HepG2 (cell line): ENCODE measurements around the gene PARP14. TPM values are rescaled to one million over a fixed set of nuclear protein-coding genes. Genes with fewer than 3 reads are reported as not detected.

Experiments used
- ATAC-seq: fragments of 200-7000 bp; cut with Tn5 transposase; 3 replicates; pipeline ENCODE4 v1.9.1; 2020; ENCODE audit warnings: mild to moderate bottlenecking, moderate library complexity
- BruUV-seq: library from RNA; stranded (reverse); fragments of 400-500 nt; replicated peaks from 2 replicates; lab custom pipeline; 2021; lab: Mats Ljungman, UMichigan
- CTCF ChIA-PET: fragments of 300-600 bp; formaldehyde crosslinking; extraction: SDS; loops from one replicate; lab custom pipeline; 2021; ENCODE audit warnings: low total read pairs, inconsistent platforms, low intra/inter-chr PET ratio; lab: Yijun Ruan, JAX
- POLR2A ChIA-PET: fragments of 350-600 bp; sonication (Branson Sonifier 250); formaldehyde crosslinking; loops from one replicate; lab custom pipeline; 2020; ENCODE audit warnings: antibody characterized with exemption, inconsistent platforms; lab: Yijun Ruan, JAX
- DNase-seq: peaks from one replicate; pipeline ENCODE4 v3.0.0-alpha.2; 2015; ENCODE audit warnings: low spot score
- FAIRE-seq: peaks from 3 replicates; lab custom pipeline; 2011; peaks lifted over from hg19 to GRCh38; lab: Jason Lieb, UNC
- H2AFZ ChIP-seq: one replicate; pipeline ENCODE4 v1.6.1; 2011; ENCODE audit warnings: low read length, inconsistent platforms
- H3K27ac ChIP-seq: fragments of 300-600 bp; 3 replicates; pipeline ENCODE4 v1.8.0; 2011; ENCODE audit warnings: mixed run types, mild to moderate bottlenecking, mixed read lengths, low read length, inconsistent platforms; ENCODE audit not compliant: insufficient read depth; ENCODE audit errors: extremely low read length
- H3K27me3 ChIP-seq, 2 experiments: fragments of 200-600 bp in 1 of 2; 2 replicates in 1 of 2; 3 replicates in 1 of 2; pipeline versions ENCODE4 v1.6.0 to v1.8.0; 2011; ENCODE audit warnings: low read length in 2 of 2, mild to moderate bottlenecking in 2 of 2, moderate library complexity in 2 of 2, inconsistent platforms in 1 of 2; ENCODE audit not compliant: insufficient read depth in 2 of 2, control insufficient read depth in 1 of 2
- H3K36me3 ChIP-seq, 2 experiments: fragments of 200-600 bp in 1 of 2; replicated peaks in 1 of 2; 2 replicates in 1 of 2; 3 replicates in 1 of 2; pipeline versions ENCODE4 v1.5.1 to v1.8.0; 2011; ENCODE audit warnings: low read length in 2 of 2, inconsistent platforms in 1 of 2; ENCODE audit not compliant: insufficient read depth in 2 of 2, control insufficient read depth in 1 of 2
- H3K4me1 ChIP-seq: 2 replicates; pipeline ENCODE4 v1.5.1; 2012; ENCODE audit warnings: low read length, inconsistent platforms; ENCODE audit not compliant: insufficient read depth
- H3K4me2 ChIP-seq: 2 replicates; pipeline ENCODE4 v1.6.0; 2011; ENCODE audit warnings: low read depth, low read length, inconsistent platforms
- H3K4me3 ChIP-seq, 3 experiments: fragments of 200-600 bp in 1 of 3; sonication (generic), shearing (Covaris generic) in 1 of 3; replicated peaks in 1 of 3; 2 replicates each; pipeline ENCODE4 v1.5.1; 2011 to 2016; ENCODE audit warnings: low read length in 3 of 3, inconsistent platforms in 2 of 3, low read depth in 2 of 3, mild to moderate bottlenecking in 2 of 3, control low read depth in 1 of 3, mixed read lengths in 1 of 3; ENCODE audit not compliant: insufficient read depth in 1 of 3
- H3K79me2 ChIP-seq: one replicate; pipeline ENCODE4 v1.6.1; 2011; ENCODE audit warnings: low read length, inconsistent platforms; ENCODE audit not compliant: insufficient read depth
- H3K9ac ChIP-seq: 2 replicates; pipeline ENCODE4 v1.6.0; 2011; ENCODE audit warnings: mild to moderate bottlenecking, low read depth, low read length, inconsistent platforms; ENCODE audit not compliant: insufficient read depth
- H3K9me3 ChIP-seq: 2 replicates; pipeline ENCODE4 v1.5.1; 2012; ENCODE audit warnings: mild to moderate bottlenecking, low read length
- H4K20me1 ChIP-seq: 2 replicates; pipeline ENCODE4 v1.6.0; 2011; ENCODE audit warnings: inconsistent platforms, mild to moderate bottlenecking, low read length, moderate library complexity; ENCODE audit not compliant: insufficient read depth
- CREB1 ChIP-seq, 2 experiments: fragments of 450-650 bp in 1 of 2; IDR thresholded peaks; 2 replicates each; pipeline ENCODE4 v1.6.1; 2016 to 2017; ENCODE audit warnings: control low read depth in 1 of 2, mild to moderate bottlenecking in 1 of 2, missing compliant biosample characterization in 1 of 2, missing genetic modification characterization in 1 of 2
- HOXA9 ChIP-seq: sonication (generic); formaldehyde crosslinking; IDR thresholded peaks from 2 replicates; pipeline ENCODE4 v1.8.1; 2022; ENCODE audit warnings: missing genetic modification reagents, mild to moderate bottlenecking, moderate library complexity, borderline replicate concordance
- NR2F2 ChIP-seq: IDR thresholded peaks from 2 replicates; pipeline ENCODE4 v1.6.1; 2012; ENCODE audit warnings: low read depth, inconsistent platforms, borderline replicate concordance
- ZNF816 ChIP-seq: sonication (generic); formaldehyde crosslinking; IDR thresholded peaks from 2 replicates; pipeline ENCODE4 v1.8.0; 2022; ENCODE audit warnings: missing genetic modification reagents, mild to moderate bottlenecking, borderline replicate concordance
- WGBS: methylation state at CpG from one replicate; pipeline ENCODE4 v1.1.6; 2017; ENCODE audit warnings: low lambda C conversion rate; 5-methylcytosine and 5-hydroxymethylcytosine counted together
- in situ Hi-C: cut with HindIII; loops from 2 replicates; pipeline ENCODE4 v1.10.0; 2017; ENCODE audit warnings: low pct_unique_long_range_greater_than_20kb; ENCODE audit not compliant: extremely low pct_ligation_motif_present
- intact Hi-C: fragments of 100-400 bp; cut with micrococcal nuclease; formaldehyde crosslinking; loops from one replicate; pipeline ENCODE4 v1.10.0; 2022; ENCODE audit not compliant: unreplicated experiment
- polyA plus RNA-seq, 8 experiments: library from polyadenylated mRNA; depleted of rRNA in 3 of 8; stranded (reverse) in 7 of 8; unstranded in 1 of 8; fragments of >200 nt; fragmentation: Illumina TruSeq in 4 of 8; extraction: Trizol in 4 of 8; gene quantifications; 2 replicates each; pipeline versions ENCODE4 v1.2.1 to v1.2.3, GENCODE V29; 2011 to 2016; ENCODE audit warnings: low read depth in 4 of 8, missing spikeins in 1 of 8, mixed read lengths in 1 of 8; ENCODE audit not compliant: insufficient read depth in 1 of 8
- total RNA-seq, 5 experiments: library from RNA; depleted of rRNA; stranded (reverse); fragments of >200 nt; fragmentation: Illumina TruSeq; extraction: Trizol; gene quantifications; 2 replicates each; pipeline ENCODE4 v1.2.3, GENCODE V29; 2016; ENCODE audit warnings: low read depth in 1 of 5
- TF ChIP-seq, protein P1 (sequence below): sonication (generic); formaldehyde crosslinking; IDR thresholded peaks from 2 replicates; pipeline ENCODE4 v1.4.0; 2020; ENCODE audit warnings: low read depth, missing genetic modification reagents
- TF ChIP-seq, protein P2 (sequence below): IDR thresholded peaks from 2 replicates; pipeline ENCODE4 v1.6.1; 2016; ENCODE audit warnings: missing compliant biosample characterization, missing genetic modification reagents, borderline replicate concordance
- TF ChIP-seq, protein P3 (sequence below), 2 experiments: sonication (generic) in 1 of 2; formaldehyde crosslinking in 1 of 2; IDR thresholded peaks; 2 replicates each; pipeline versions ENCODE4 v1.5.1 to v1.6.1; 2011 to 2020; ENCODE audit warnings: borderline replicate concordance in 1 of 2, low read depth in 1 of 2, low read length in 1 of 2, mild to moderate bottlenecking in 1 of 2, missing genetic modification reagents in 1 of 2, moderate library complexity in 1 of 2
- TF ChIP-seq, protein P4 (sequence below): sonication (generic); formaldehyde crosslinking; IDR thresholded peaks from 2 replicates; pipeline ENCODE4 v1.8.1; 2023; ENCODE audit warnings: mild to moderate bottlenecking, inconsistent platforms, moderate library complexity, missing genetic modification reagents, borderline replicate concordance
- TF ChIP-seq, protein P5 (sequence below): sonication (generic); formaldehyde crosslinking; IDR thresholded peaks from 2 replicates; pipeline ENCODE4 v1.5.1; 2020; ENCODE audit warnings: mild to moderate bottlenecking, missing genetic modification reagents, moderate library complexity

PARP14 gene
- total and polyA plus RNA-seq, 2 of the 13 experiments (the other 11 are each of a cell fraction or from before 2014, with no cell fraction given): 9.0 to 19.1 TPM

DNA sequence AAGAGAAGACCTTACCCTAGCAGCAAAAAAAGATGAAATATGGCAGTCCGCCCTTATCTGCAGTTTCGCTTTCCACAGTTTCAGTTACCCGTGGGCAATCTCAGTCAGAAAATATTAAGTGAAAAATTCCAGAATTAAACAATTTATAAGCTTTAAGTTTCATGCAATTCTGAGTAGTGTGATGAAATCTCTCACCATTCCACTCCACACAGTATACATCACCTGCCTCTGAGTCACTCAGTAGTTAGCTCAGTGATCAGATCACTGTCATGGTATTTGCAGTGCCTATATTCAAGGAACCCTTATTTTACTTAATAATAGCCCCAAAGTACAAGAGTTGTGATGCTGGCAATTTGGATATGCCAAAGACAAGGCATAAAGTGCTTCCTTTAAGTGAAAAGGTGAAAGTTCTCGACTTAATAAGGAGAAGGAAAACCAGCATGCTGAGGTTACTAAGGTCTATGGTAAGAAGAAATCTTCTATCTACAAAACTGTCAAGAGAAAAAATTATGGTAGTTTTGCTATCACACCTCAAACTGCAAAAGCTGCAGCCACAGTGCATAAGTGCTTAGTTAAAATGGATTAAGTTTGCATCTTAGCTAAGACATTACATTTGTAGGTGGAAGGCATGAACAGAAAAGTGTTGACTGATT, 64.9 kb downstream of the PARP14 start:
- CTCF ChIA-PET: no interaction called here
- no peaks in the 10 kb centered on the region for H3K79me2 ChIP-seq
- in situ Hi-C loops (no loop called here), intact Hi-C loops (no loop called here)
- no peak overlapping the region for H2AFZ ChIP-seq
- POLR2A ChIA-PET: no interaction called here
- FAIRE-seq (no peak), DNase-seq (no peak), ATAC-seq (no peak)
- no peaks in the 10 kb centered on the region for H3K9me3 ChIP-seq
- H3K4me3 ChIP-seq: no peak overlapping the region
- H3K27me3 ChIP-seq: no peaks in the 10 kb centered on the region
- H3K9ac ChIP-seq: no peak overlapping the region
- no peak overlapping the region for H3K27ac ChIP-seq
- H3K4me2 ChIP-seq: no peak overlapping the region
- H3K4me1 ChIP-seq: no peaks in the 10 kb centered on the region
- BruUV-seq: no TSS peak
- H4K20me1 ChIP-seq: no peaks in the 10 kb centered on the region
- 0 out of 5 replicates have a peak, but pooled peaks cover 0 to under 1% of the 10 kb centered on the region in 2 experiments for H3K36me3 ChIP-seq
- 85% methylated on average over 4 of the region's 4 CpGs for WGBS
- TF ChIP-seq, protein P1, sequence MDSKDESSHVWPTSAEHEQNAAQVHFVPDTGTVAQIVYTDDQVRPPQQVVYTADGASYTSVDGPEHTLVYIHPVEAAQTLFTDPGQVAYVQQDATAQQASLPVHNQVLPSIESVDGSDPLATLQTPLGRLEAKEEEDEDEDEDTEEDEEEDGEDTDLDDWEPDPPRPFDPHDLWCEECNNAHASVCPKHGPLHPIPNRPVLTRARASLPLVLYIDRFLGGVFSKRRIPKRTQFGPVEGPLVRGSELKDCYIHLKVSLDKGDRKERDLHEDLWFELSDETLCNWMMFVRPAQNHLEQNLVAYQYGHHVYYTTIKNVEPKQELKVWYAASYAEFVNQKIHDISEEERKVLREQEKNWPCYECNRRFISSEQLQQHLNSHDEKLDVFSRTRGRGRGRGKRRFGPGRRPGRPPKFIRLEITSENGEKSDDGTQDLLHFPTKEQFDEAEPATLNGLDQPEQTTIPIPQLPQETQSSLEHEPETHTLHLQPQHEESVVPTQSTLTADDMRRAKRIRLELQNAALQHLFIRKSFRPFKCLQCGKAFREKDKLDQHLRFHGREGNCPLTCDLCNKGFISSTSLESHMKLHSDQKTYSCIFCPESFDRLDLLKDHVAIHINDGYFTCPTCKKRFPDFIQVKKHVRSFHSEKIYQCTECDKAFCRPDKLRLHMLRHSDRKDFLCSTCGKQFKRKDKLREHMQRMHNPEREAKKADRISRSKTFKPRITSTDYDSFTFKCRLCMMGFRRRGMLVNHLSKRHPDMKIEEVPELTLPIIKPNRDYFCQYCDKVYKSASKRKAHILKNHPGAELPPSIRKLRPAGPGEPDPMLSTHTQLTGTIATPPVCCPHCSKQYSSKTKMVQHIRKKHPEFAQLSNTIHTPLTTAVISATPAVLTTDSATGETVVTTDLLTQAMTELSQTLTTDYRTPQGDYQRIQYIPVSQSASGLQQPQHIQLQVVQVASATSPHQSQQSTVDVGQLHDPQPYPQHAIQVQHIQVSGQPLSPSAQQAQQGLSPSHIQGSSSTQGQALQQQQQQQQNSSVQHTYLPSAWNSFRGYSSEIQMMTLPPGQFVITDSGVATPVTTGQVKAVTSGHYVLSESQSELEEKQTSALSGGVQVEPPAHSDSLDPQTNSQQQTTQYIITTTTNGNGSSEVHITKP: no peak
- TF ChIP-seq HOXA9 (CRISPR knock-in tag) (no peak), NR2F2 (no peak), ZNF816 (CRISPR knock-in tag) (no peak), CREB1 (IDR thresholded peaks at IDR 0.05) (no peak), CREB1 (CRISPR knock-in tag; IDR thresholded peaks at IDR 0.05) (no peak)
- TF ChIP-seq, protein P2, sequence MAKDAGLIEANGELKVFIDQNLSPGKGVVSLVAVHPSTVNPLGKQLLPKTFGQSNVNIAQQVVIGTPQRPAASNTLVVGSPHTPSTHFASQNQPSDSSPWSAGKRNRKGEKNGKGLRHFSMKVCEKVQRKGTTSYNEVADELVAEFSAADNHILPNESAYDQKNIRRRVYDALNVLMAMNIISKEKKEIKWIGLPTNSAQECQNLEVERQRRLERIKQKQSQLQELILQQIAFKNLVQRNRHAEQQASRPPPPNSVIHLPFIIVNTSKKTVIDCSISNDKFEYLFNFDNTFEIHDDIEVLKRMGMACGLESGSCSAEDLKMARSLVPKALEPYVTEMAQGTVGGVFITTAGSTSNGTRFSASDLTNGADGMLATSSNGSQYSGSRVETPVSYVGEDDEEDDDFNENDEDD: no peak
- TF ChIP-seq, protein P3, sequence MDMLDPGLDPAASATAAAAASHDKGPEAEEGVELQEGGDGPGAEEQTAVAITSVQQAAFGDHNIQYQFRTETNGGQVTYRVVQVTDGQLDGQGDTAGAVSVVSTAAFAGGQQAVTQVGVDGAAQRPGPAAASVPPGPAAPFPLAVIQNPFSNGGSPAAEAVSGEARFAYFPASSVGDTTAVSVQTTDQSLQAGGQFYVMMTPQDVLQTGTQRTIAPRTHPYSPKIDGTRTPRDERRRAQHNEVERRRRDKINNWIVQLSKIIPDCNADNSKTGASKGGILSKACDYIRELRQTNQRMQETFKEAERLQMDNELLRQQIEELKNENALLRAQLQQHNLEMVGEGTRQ (IDR thresholded peaks at IDR 0.05; ENCODE audit: low read depth, low read length): no peak
- TF ChIP-seq, protein P3 (CRISPR knock-in tag; IDR thresholded peaks at IDR 0.05; ENCODE audit: borderline replicate concordance): no peak
- TF ChIP-seq, protein P4, sequence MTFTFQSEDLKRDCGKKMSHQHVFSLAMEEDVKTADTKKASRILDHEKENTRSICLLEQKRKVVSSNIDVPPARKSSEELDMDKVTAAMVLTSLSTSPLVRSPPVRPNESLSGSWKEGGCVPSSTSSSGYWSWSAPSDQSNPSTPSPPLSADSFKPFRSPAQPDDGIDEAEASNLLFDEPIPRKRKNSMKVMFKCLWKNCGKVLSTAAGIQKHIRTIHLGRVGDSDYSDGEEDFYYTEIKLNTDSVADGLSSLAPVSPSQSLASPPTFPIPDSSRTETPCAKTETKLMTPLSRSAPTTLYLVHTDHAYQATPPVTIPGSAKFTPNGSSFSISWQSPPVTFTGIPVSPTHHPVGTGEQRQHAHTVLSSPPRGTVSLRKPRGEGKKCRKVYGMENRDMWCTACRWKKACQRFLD (CRISPR knock-in tag): no peak
- TF ChIP-seq, protein P5, sequence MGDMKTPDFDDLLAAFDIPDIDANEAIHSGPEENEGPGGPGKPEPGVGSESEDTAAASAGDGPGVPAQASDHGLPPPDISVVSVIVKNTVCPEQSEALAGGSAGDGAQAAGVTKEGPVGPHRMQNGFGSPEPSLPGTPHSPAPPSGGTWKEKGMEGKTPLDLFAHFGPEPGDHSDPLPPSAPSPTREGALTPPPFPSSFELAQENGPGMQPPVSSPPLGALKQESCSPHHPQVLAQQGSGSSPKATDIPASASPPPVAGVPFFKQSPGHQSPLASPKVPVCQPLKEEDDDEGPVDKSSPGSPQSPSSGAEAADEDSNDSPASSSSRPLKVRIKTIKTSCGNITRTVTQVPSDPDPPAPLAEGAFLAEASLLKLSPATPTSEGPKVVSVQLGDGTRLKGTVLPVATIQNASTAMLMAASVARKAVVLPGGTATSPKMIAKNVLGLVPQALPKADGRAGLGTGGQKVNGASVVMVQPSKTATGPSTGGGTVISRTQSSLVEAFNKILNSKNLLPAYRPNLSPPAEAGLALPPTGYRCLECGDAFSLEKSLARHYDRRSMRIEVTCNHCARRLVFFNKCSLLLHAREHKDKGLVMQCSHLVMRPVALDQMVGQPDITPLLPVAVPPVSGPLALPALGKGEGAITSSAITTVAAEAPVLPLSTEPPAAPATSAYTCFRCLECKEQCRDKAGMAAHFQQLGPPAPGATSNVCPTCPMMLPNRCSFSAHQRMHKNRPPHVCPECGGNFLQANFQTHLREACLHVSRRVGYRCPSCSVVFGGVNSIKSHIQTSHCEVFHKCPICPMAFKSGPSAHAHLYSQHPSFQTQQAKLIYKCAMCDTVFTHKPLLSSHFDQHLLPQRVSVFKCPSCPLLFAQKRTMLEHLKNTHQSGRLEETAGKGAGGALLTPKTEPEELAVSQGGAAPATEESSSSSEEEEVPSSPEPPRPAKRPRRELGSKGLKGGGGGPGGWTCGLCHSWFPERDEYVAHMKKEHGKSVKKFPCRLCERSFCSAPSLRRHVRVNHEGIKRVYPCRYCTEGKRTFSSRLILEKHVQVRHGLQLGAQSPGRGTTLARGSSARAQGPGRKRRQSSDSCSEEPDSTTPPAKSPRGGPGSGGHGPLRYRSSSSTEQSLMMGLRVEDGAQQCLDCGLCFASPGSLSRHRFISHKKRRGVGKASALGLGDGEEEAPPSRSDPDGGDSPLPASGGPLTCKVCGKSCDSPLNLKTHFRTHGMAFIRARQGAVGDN: no peak
